DOHH2 (cell line): ENCODE measurements around the gene NLGN2.

Source experiments
- EZH2phosphoT487 ChIP-seq: fragments of 200-600 bp; sonication (generic); IDR thresholded peaks from 2 replicates; pipeline ENCODE4 v1.6.1; 2017; ENCODE audit warnings: borderline replicate concordance, mild to moderate bottlenecking, antibody characterized with exemption, low read length, moderate library complexity, mixed read lengths
- TF ChIP-seq, protein P1 (sequence below): fragments of 200-600 bp; sonication (generic); IDR thresholded peaks from one replicate; pipeline ENCODE4 v1.5.1; 2014; ENCODE audit warnings: antibody characterized with exemption, mild to moderate bottlenecking, low read depth, low read length; ENCODE audit not compliant: poor library complexity, severe bottlenecking

GRCh38 chr17:7382901-7383300 is 24.7 kb upstream of the NLGN2 start:
- TF ChIP-seq, protein P1, sequence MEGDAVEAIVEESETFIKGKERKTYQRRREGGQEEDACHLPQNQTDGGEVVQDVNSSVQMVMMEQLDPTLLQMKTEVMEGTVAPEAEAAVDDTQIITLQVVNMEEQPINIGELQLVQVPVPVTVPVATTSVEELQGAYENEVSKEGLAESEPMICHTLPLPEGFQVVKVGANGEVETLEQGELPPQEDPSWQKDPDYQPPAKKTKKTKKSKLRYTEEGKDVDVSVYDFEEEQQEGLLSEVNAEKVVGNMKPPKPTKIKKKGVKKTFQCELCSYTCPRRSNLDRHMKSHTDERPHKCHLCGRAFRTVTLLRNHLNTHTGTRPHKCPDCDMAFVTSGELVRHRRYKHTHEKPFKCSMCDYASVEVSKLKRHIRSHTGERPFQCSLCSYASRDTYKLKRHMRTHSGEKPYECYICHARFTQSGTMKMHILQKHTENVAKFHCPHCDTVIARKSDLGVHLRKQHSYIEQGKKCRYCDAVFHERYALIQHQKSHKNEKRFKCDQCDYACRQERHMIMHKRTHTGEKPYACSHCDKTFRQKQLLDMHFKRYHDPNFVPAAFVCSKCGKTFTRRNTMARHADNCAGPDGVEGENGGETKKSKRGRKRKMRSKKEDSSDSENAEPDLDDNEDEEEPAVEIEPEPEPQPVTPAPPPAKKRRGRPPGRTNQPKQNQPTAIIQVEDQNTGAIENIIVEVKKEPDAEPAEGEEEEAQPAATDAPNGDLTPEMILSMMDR, result no peak
- no peak for TF ChIP-seq EZH2phosphoT487
